GM21576 (cell line): ENCODE results near the gene TOM1.

Experiments
- ATAC-seq: cut with Tn5 transposase; IDR thresholded peaks from one replicate; pipeline ENCODE4 v1.9.1; 2021; ENCODE audit warnings: mild to moderate bottlenecking, moderate library complexity; ENCODE audit not compliant: unreplicated experiment

The TOM1 gene

DNA sequence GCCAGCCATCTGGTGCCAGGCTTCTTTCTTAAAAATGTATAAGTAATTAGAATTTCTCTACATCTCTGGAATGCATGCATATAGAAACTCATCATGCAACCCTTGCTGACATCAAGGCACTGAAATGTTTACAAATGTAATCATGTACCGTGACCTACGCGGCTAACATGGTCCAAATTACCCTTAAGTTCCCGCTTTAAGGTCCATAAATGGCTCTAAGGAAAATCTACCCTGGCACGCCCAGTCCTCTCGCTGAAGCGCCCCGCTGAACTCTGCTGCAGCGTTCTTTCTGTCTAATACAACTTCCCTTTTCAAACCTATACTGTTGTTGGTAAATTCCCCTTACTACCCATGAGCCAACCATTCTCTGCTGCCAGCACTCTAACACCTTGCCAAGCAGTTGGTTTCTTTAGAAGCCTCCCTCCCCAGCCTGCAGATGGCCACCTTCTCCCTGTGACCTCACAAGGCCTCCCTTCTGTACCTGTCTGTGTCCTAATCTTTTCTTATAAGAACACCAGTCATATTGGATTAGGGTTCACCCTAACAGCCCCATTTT lies 67.7 kb downstream of the TOM1 start:
- no peak for ATAC-seq

DNA sequence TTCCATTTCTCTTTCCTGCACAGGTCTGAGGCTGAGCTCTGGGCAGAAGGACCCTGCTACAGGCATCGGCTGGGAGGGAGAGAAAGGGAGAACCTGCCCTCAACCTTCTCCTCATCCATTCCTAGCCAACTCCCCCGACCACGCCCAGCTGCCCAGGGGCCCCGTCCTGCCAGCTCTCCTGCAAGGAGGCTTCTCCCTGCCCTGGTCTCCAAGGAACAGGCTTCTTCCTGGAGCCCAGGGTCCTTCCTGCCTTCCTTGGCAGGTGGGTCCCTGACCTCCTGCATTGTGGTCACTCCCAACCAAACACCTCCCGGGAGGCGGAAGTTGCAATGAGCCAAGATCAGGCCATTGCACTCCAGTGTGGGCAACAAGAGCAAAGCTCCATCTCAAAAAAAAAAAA lies 68.7 kb downstream of the TOM1 start:
- ATAC-seq, result no peak

- no peak for ATAC-seq
Measured at GRCh38 chr22:35369996-35370395, 70.3 kb downstream of the TOM1 start.

GRCh38 chr22:35373781-35374180 lies 74.1 kb downstream of the TOM1 start:
- no peak for ATAC-seq

DNA sequence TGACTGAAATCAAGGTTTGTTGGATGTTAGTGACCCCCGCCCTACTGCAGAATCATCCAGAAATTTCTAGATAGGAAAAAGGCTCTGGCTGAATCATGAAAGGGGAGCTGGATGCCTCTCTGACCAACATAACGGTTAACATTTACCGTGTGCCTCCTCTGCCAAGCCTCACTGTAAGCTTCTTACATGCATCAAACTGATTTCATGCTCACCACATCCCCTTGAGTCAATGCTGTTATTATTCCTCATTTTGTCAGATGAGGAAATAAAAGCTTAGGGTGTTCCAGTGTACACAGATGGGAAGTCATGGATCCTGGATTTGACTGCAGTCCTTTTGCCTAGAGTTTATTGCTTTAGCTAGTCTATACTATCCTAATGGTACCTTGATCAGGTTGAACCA lies 75.3 kb downstream of the TOM1 start:
- ATAC-seq, result no peak

DNA sequence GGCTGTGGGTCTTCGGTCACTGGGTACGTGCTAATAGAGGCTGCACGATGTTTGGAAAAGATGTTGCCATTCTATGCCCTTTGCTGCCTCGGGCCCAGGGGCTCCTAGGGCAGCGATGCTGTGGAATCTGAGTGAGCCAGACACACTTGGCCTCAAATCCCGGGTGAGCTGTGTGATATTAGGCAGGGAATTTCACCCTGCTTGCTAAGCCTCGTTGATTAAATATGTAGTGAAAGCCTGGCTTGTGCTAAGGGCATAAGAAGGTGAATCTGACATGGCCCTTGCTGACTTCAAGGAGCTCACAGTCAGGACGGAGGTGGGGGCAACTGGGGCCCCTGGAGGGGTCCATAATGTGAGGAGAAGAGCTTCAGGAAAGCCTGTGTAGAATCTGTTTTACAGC lies 75.8 kb downstream of the TOM1 start:
- no peak for ATAC-seq

- peak; percentile 53 for ATAC-seq
Measured at GRCh38 chr22:35376728-35377472, 77.2 kb downstream of the TOM1 start.

GRCh38 chr22:35377735-35378134 lies 78.0 kb downstream of the TOM1 start:
- no peak for ATAC-seq

GRCh38 chr22:35378621-35379020 lies 78.9 kb downstream of the TOM1 start:
- no peak for ATAC-seq

DNA sequence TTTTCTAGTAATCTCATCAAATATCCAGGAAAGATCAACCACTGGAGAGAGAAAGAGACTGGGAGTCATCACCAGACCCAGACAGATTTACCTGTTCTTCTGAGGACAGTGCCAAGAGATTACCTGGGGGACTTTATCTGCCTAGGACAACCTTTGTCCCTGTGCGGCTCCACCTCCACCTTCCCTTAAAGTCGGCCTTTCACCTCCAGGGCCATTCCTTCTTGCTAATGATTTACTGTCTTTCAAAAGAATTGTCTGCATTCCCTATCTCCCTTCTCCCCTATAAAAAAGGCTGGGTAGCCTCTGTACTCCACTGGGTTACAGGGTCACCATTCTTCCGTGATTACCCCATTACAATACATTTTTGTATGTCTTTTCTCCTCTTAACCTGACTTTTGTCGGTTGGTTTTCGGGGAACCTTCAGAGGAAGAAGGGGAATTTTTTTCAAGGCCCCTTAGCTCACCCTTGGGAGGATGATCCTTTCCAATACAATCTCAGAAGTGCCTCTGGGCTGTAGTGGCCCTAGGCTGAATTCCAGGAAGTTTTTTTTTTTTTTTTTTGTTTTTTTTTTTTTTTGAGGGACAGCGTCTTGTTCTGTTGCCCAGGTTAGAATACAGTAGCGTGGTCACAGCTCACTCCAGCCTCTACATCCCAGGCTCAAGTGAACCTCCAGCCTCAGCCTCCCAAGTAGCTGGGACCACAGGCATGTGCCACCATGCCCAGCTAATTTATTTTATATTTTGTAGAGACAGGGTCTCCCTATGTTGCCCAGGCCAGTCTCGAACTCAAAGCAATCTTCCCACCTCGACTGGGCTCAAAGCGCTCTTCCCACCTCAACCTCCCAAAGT lies 79.7 kb downstream of the TOM1 start:
- ATAC-seq, result no peak

DNA sequence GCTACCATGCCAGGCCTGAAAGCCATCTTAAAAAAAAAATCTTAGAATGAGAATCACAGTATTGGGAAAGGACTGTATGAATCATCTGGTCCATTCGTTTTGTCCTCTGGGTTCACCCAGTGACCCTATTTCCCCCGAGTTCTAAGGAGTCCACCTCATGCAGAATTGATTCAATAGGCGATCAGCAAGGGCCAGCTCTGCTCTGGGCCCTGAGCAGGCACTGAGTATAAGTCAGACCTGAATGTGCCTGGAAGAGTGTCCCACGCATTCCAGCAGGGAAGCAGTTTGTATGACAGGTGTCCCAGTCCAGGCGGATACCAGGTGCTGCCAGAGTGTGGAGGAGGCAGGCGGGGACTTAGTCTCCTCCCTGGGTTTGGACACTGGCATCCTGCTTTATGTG lies 80.3 kb downstream of the TOM1 start:
- no peak for ATAC-seq

DNA sequence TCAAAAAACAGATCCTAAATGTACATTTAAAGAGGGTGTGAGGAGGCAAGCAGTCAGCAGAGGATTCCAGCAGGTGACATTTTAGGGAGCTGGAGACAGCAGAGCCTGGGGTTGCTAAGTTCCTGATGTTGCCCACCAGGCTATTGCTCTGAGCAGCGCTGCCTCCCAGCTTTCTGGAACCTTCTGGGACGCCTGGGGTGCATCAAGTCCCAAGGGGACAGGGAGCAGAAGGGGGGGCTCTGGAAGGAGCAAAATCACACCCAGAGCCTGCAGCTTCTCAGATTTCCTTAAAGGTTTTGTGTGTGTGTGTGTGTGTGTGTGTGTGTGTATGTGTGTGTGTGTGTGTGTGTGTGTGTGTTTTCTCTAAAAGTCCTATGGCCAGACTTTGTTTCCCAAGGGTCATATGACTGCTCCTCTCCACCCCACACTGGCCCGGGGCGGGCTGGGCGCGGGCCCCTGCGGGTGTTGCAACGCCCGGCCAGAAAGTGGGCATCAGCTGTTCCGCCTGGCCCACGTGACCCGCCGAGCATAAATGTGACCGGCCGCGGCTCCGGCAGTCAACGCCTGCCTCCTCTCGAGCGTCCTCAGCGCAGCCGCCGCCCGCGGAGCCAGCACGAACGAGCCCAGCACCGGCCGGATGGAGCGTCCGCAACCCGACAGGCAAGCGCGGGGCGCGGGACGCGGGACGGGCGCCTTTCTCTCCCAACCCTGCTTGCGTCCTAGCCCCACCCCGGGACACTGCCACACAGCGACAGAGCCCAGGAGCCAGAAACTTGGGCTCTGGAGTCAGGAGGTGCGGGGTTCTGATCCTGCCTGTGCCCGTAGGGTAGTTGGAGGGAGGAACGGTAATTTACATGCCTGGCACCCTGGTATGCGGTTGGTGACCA lies 81.1 kb downstream of the TOM1 start, which contains the start of gene HMOX1:
TSS of gene HMOX1 (plus strand) at position 560 of the 887 bp plus-strand sequence. CDS start at position 638, 78 bp downstream.
- no peak for ATAC-seq

DNA sequence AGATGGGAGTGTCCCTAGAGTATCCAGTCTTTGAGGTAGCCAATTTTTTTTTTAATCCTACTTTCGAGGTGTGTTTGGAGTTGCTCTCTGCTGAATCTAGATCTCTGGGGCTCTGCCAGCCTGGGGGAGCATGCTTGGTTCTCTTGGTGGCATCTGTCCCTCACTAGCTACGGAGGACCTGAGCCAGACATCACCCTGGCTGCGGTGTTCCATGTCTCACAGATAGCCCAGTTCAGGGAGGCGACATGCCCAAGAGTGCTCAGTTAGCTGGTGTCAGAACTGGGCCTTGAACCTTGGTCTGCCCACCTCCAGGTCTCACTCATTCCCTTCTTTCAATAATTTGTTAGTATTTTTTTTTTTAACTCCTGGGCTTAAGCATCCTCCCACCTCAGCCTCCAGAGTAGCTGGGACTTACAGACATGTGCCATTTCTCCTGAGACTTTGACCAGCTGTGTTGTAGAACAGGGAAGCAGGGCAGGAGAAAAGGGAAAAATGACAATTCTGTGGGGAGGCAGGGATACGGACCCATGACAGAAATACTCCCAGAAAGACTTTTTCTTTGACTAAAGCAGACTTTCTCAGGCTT lies 81.8 kb downstream of the TOM1 start:
- no peak for ATAC-seq

GRCh38 chr22:35383679-35384071 lies 84.0 kb downstream of the TOM1 start:
- no peak for ATAC-seq

DNA sequence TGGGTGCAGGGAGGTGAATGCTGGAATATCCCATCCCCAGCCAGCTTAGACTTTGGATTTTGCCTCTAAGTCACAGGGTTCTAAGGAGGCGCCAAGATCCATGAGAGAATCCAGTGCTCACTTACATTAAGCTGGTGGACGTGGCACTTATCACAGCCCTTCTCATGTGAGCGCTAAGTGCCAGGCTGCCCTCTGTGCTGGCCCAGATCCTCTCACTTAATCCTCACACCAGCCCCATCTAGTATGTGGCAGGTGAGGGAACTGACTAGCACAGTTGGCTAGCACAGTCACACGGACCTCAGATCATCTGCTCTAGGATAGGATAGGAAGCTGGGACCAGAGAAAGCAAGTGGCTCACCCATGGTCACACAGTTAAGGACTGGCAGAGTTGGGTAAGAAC lies 84.8 kb downstream of the TOM1 start:
- ATAC-seq, result no peak

GRCh38 chr22:35384975-35385588 lies 85.4 kb downstream of the TOM1 start:
- ATAC-seq, result no peak

DNA sequence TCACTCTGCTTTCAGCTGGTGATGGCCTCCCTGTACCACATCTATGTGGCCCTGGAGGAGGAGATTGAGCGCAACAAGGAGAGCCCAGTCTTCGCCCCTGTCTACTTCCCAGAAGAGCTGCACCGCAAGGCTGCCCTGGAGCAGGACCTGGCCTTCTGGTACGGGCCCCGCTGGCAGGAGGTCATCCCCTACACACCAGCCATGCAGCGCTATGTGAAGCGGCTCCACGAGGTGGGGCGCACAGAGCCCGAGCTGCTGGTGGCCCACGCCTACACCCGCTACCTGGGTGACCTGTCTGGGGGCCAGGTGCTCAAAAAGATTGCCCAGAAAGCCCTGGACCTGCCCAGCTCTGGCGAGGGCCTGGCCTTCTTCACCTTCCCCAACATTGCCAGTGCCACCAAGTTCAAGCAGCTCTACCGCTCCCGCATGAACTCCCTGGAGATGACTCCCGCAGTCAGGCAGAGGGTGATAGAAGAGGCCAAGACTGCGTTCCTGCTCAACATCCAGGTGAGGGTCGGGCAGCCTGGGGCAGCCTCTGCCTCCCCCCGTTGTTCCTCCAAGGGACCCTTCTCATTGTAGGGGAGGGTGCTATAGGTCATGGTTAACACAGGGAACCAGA lies 87.1 kb downstream of the TOM1 start:
- no peak for ATAC-seq

- ATAC-seq, result no peak
Measured at GRCh38 chr22:35390933-35391332, 91.2 kb downstream of the TOM1 start.

GRCh38 chr22:35392357-35392756 lies 92.7 kb downstream of the TOM1 start:
- no peak for ATAC-seq
